Urinary bladder (tissue), 4 donors: ENCODE data around the gene AMACR. TPM values are rescaled to one million over a fixed set of nuclear protein-coding genes. Genes with fewer than 3 reads are reported as not detected.
"Not testable (repeated sequence)": the region's sequence is repeated elsewhere in the genome, so short reads cannot be mapped to it uniquely, and the experiment has no call there.

Experiments
- DNase-seq: peaks from one replicate; pipeline ENCODE4 v3.0.0-alpha.2; 2015; ENCODE audit errors: extremely low spot score
- H3K27ac ChIP-seq: one replicate; pipeline ENCODE4 v1.5.1; 2013; ENCODE audit warnings: low read depth, mild to moderate bottlenecking, moderate library complexity
- H3K36me3 ChIP-seq: one replicate; pipeline ENCODE4 v1.6.1; 2013; ENCODE audit warnings: mild to moderate bottlenecking, moderate library complexity; ENCODE audit not compliant: insufficient read depth
- H3K4me1 ChIP-seq: one replicate; pipeline ENCODE4 v1.6.1; 2013; ENCODE audit warnings: mild to moderate bottlenecking, moderate library complexity; ENCODE audit not compliant: insufficient read depth
- H3K4me3 ChIP-seq: one replicate; pipeline ENCODE4 v1.5.1; 2013; ENCODE audit warnings: low read depth, low read length
- WGBS: extraction: QIAGEN DNeasy Blood & Tissue Kit; methylation state at CpG from one replicate; pipeline ENCODE4 v1.1.7; 2013; 5-methylcytosine and 5-hydroxymethylcytosine counted together
- polyA plus RNA-seq: library from polyadenylated mRNA; stranded (reverse); fragments of 200-250 nt; gene quantifications from one replicate; pipeline ENCODE4 v1.2.3, GENCODE V29; 2013
- total RNA-seq: library from RNA; depleted of rRNA; stranded (reverse); fragments of >200 nt; gene quantifications from one replicate; pipeline ENCODE4 v1.2.3, GENCODE V29; 2014
- donor health status: healthy with polysubstance abuse.
- donor health status: healthy.

AMACR gene
- total and polyA plus RNA-seq, 2 donors, result 11.9 to 16.2 TPM

DNA sequence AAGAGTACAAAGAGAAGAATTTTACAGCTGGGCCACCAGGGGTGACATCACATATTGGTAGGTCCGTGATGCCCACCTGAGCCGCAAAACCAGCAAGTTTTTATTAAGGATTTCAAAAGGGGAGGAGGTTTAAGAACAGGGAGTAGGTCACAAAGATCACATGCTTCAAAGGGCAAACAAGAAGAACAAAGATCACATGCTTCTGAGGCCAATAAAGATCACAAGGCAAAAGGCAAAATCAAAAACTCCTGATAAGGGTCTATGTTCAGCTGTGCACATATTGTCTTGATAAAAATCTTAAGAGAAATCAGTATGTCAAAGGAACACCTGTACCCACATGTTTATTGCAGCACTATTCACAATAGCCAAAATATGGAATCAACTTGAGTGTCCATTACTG, 2.3 kb upstream of the AMACR start:
- WGBS, result 70% methylated on average over 2 of the region's 2 CpGs
- H3K4me3 ChIP-seq, H3K4me1 ChIP-seq, DNase-seq, H3K36me3 ChIP-seq, H3K27ac ChIP-seq: not testable (repeated sequence)

GRCh38 chr5:34009610-34010009, 1.8 kb upstream of the AMACR start:
- Histone ChIP-seq H3K27ac (no peak overlapping the region), H3K36me3 (no peaks in the 10 kb centered on the region), H3K4me3 (no peak overlapping the region), H3K4me1 (no peaks in the 10 kb centered on the region)
- no peak for DNase-seq
- 51% methylated on average over 1 of the region's 1 CpG for WGBS

GRCh38 chr5:34008802-34009201, 952 bp upstream of the AMACR start:
- Histone ChIP-seq H3K27ac (peak overlapping the region; percentile 10), H3K4me1 (no peaks in the 10 kb centered on the region), H3K4me3 (peak overlapping the region; percentile 55), H3K36me3 (no peaks in the 10 kb centered on the region)
- 7% methylated on average over 1 of the region's 1 CpG for WGBS
- no peak for DNase-seq

- Histone ChIP-seq H3K4me3 (peak overlapping the region; percentile 55), H3K4me1 (no peaks in the 10 kb centered on the region), H3K27ac (peak overlapping the region; percentile 89), H3K36me3 (no peaks in the 10 kb centered on the region)
- no peak for DNase-seq
- WGBS, result 3% methylated on average over 11 of the region's 11 CpGs
These were observed 639 bp downstream of the AMACR start for GRCh38 chr5:34007201-34007620.

DNA sequence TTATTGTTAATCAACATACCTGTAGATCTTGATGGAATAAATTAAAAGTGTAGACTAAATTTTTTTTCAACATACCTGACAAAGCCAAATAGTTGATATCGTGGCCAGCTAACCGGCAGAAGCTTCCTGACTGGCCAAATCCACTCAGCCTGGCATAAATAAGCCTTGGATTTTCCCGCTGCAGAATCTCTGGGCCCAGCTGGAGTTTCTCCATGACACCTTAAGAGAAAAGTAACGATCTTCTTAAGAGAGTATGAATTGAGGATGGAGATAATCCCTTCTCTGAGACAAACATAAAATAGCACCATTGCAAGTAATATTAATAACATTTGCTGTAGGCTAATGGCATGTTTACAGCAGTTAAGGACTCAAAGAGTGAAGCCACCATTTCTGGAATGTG, 2.2 kb downstream of the AMACR start:
- H3K27ac ChIP-seq, result no peak overlapping the region
- whole genome bisulfite sequencing, result 69% methylated on average over 4 of the region's 4 CpGs

GRCh38 chr5:34005211-34005610, 2.6 kb downstream of the AMACR start:
- WGBS, result 86% methylated on average over 4 of the region's 4 CpGs
- Histone ChIP-seq H3K36me3 (no peaks in the 10 kb centered on the region), H3K4me3 (no peak overlapping the region), H3K27ac (no peak overlapping the region), H3K4me1 (no peaks in the 10 kb centered on the region)
- no peak for DNase-seq

More for the DNA sequence above, 2.2 kb downstream of the AMACR start:
- no peaks in the 10 kb centered on the region for H3K4me1 ChIP-seq
- no peak for DNase-seq
- no peak overlapping the region for H3K4me3 ChIP-seq
- H3K36me3 ChIP-seq, result no peaks in the 10 kb centered on the region

DNA sequence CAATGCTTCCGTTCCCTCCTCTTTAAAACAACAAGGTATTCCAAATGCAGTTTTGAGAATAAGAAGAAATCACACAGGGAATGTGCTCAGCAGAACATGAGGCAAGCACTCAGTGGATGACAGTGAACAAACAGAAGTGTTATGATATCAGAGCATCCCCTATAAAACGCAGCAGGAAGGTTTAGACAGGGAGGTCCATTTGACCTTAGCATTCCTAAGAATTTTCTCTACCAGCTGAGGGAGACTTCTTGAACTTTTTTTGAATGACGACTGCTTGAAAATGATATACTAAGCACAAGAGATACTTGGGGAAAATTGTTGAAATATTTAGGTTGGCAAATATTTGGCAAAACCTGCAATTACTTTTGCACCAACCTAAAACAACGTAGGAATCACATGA, 3.9 kb downstream of the AMACR start:
- Histone ChIP-seq H3K4me1 (no peaks in the 10 kb centered on the region), H3K27ac (no peak overlapping the region), H3K4me3 (no peak overlapping the region), H3K36me3 (no peaks in the 10 kb centered on the region)
- WGBS, result 81% methylated on average over 4 of the region's 4 CpGs
- DNase-seq, result no peak

GRCh38 chr5:34002629-34003328, 5.1 kb downstream of the AMACR start:
- Histone ChIP-seq H3K4me1 (no peaks in the 10 kb centered on the region), H3K4me3 (no peak overlapping the region), H3K36me3 (no peaks in the 10 kb centered on the region), H3K27ac (no peak overlapping the region)
- DNase-seq, result no peak
- 97% methylated on average over 10 of the region's 10 CpGs for WGBS

DNA sequence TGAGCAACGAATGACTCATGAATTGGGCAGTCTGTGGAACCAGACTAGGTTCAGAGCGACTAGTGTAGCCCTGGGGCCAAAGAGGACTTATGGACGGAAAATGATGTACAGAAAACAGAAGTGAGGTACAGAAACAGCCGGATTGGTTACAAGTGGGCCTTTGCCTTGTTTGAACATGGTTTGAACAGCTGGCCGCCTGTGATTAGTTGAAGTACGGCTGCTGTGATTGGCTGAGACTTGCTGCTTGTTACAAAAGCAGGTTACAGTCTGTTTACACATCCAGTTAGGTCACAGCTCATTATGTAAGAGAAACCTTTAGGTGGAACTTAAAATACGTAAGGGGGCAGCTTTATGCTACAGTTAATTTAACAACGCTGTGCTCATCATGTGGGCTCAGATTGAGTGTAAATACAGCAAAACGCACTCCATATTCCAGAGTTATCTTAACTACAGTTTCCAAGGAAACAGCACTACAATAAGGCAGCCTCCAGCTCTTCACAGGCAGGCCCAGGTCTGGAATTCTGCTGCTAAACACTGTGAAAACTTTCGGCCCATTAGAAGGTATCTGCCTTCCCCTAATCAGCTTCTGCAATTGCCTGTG, 6.5 kb downstream of the AMACR start:
- Histone ChIP-seq H3K4me1 (no peaks in the 10 kb centered on the region), H3K36me3 (no peaks in the 10 kb centered on the region), H3K27ac (no peak overlapping the region), H3K4me3 (no peak overlapping the region)
- WGBS, result 35% methylated on average over 10 of the region's 10 CpGs
- DNase-seq, result no peak

- Histone ChIP-seq H3K4me1 (no peaks in the 10 kb centered on the region), H3K36me3 (no peaks in the 10 kb centered on the region), H3K4me3 (no peak overlapping the region), H3K27ac (no peak overlapping the region)
- 95% methylated on average over 4 of the region's 4 CpGs for WGBS
- DNase-seq, result no peak
These were observed 7.9 kb downstream of the AMACR start for GRCh38 chr5:33999978-34000377.

- Histone ChIP-seq H3K4me3 (no peak overlapping the region), H3K36me3 (no peaks in the 10 kb centered on the region), H3K4me1 (no peaks in the 10 kb centered on the region), H3K27ac (no peak overlapping the region)
- WGBS, result 32% methylated on average over 6 of the region's 6 CpGs
- DNase-seq, result peak; percentile 40
These were observed 10.4 kb downstream of the AMACR start for GRCh38 chr5:33997331-33997983.

- Histone ChIP-seq H3K4me3 (no peak overlapping the region), H3K36me3 (no peaks in the 10 kb centered on the region), H3K4me1 (no peaks in the 10 kb centered on the region), H3K27ac (no peak overlapping the region)
- 59% methylated on average over 2 of the region's 2 CpGs for WGBS
- DNase-seq, result no peak
These were observed 12.0 kb downstream of the AMACR start for GRCh38 chr5:33995865-33996264.

GRCh38 chr5:33994845-33995244, 13.0 kb downstream of the AMACR start:
- 46% methylated on average over 1 of the region's 1 CpG for WGBS
- DNase-seq, result no peak
- no peak overlapping the region for H3K27ac ChIP-seq
- no peaks in the 10 kb centered on the region for H3K36me3 ChIP-seq
- H3K4me3 ChIP-seq, result no peak overlapping the region
- H3K4me1 ChIP-seq, result no peaks in the 10 kb centered on the region

- H3K4me3 ChIP-seq, result no peak overlapping the region
- WGBS, result 89% methylated on average over 2 of the region's 2 CpGs
- no peak for DNase-seq
These were observed 15.0 kb downstream of the AMACR start for GRCh38 chr5:33992864-33993263.

More at GRCh38 chr5:33992864-33993263, 15.0 kb downstream of the AMACR start:
- Histone ChIP-seq H3K36me3 (no peaks in the 10 kb centered on the region), H3K4me1 (no peaks in the 10 kb centered on the region), H3K27ac (no peak overlapping the region)
